ENCODE data around the gene UBE2V1. TPM values are rescaled to one million over a fixed set of nuclear protein-coding genes. Genes with fewer than 3 reads are reported as not detected.

UBE2V1 gene
- total RNA-seq, 1 donor = 105 TPM

DNA sequence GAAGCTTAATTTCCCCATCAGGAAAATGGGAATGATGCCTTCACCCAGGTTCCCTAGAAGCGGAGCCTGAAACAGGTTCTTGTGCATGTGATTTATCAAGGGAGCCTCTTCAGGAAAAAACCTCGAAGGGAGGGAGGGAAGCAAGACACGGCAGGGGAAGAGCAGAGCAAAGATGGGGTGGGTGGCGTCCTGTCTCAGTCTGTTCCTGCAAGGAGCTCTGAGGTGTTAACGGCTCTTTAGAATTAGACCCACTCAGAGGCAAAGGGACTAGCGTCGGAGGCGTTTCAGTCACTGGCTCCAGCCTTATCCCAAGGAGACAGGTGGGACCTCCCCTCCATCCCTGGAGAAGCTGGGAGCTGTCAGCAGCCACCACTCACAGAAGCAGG, 15.6 kb upstream of the UBE2V1 start:
- DNase-seq (ENCODE audit: low read depth) = no peak
- no peak overlapping the region for H3K4me3 ChIP-seq (ENCODE audit: low read depth, low read length)
- TF ChIP-seq CTCF (IDR thresholded peaks at IDR 0.05; ENCODE audit: insufficient read depth, low read length) = no peak

GRCh38 chr20:50127587-50128519, 14.9 kb upstream of the UBE2V1 start:
- DNase-seq (ENCODE audit: low read depth) = no peak
- H3K4me3 ChIP-seq (ENCODE audit: low read depth, low read length) = no peak overlapping the region
- TF ChIP-seq CTCF (IDR thresholded peaks at IDR 0.05; ENCODE audit: insufficient read depth, low read length) = no peak

- H3K4me3 ChIP-seq (ENCODE audit: low read depth, low read length) = no peak overlapping the region
- no peak for DNase-seq (ENCODE audit: low read depth)
- TF ChIP-seq CTCF (IDR thresholded peaks at IDR 0.05; ENCODE audit: insufficient read depth, low read length) = no peak
These were observed 13.7 kb upstream of the UBE2V1 start for GRCh38 chr20:50126662-50127061.

DNA sequence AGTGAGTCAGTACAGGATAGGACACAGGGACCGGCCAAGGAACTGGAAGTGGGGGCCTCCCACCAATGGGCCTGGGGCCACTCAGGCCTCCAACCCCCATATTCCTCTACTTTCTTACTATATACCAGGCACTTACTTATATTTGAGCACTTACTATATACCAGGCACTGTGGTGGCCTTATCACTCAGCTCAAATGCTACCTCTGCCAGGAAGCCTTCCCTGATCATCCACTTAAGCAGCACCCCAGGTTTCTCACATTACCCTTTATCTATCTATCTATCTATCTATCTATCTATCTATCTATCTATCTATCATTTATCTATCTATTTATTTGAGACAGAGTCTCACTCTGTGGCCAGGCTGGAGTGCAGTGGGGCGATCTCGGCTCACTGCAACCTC, 12.3 kb upstream of the UBE2V1 start:
- no peak overlapping the region for H3K4me3 ChIP-seq (ENCODE audit: low read depth, low read length)
- no peak for TF ChIP-seq CTCF (IDR thresholded peaks at IDR 0.05; ENCODE audit: insufficient read depth, low read length)
- no peak for DNase-seq (ENCODE audit: low read depth)

DNA sequence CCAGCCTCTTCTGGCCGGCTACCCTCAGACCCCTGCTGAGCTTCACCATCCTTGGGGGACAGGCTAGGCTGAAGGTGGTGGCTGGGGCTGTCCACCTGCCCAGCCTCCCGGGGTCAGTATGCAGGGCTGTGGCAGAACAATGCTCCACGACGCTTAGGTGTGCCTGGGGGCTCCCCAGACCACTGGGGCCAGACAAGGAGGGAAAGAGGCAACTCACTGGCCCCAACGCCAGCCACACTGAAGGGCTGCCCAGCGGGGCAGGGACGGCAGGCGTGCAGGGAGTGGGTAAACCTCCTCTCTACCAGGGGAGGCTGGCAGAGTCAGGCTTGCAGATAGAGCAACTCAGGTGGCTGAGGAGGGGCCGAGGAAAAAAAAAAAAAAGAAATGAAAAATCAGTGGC, 11.5 kb upstream of the UBE2V1 start:
- no peak for DNase-seq (ENCODE audit: low read depth)
- H3K4me3 ChIP-seq (ENCODE audit: low read depth, low read length) = no peak overlapping the region
- no peak for TF ChIP-seq CTCF (IDR thresholded peaks at IDR 0.05; ENCODE audit: insufficient read depth, low read length)

- H3K4me3 ChIP-seq (ENCODE audit: low read depth, low read length) = no peak overlapping the region
- TF ChIP-seq CTCF (IDR thresholded peaks at IDR 0.05; ENCODE audit: insufficient read depth, low read length) = no peak
- no peak for DNase-seq (ENCODE audit: low read depth)
These were observed 10.5 kb upstream of the UBE2V1 start for GRCh38 chr20:50123418-50123817.

Measured in fibroblast of the aortic adventitia (primary cell).